NT2/D1 (cell line): Measurements from ENCODE around the gene ADA.

Source experiments
- DNase-seq: peaks from one replicate; pipeline ENCODE4 v3.0.0-alpha.2; 2011; ENCODE audit warnings: low read depth, low spot score
- H3K27me3 ChIP-seq: 2 replicates; pipeline ENCODE4 v1.6.0; 2011; ENCODE audit warnings: mild to moderate bottlenecking; ENCODE audit not compliant: insufficient read length, insufficient read depth
- H3K36me3 ChIP-seq: 2 replicates; pipeline ENCODE4 v1.6.1; 2011; ENCODE audit warnings: mild to moderate bottlenecking, low read length, mixed read lengths; ENCODE audit not compliant: insufficient read depth, insufficient read length
- H3K4me1 ChIP-seq: 2 replicates; pipeline ENCODE4 v1.5.1; 2011; ENCODE audit not compliant: insufficient read depth, insufficient read length
- H3K4me3 ChIP-seq: 2 replicates; pipeline ENCODE4 v1.5.1; 2011; ENCODE audit warnings: low read depth; ENCODE audit not compliant: insufficient read length
- H3K9ac ChIP-seq: 2 replicates; pipeline ENCODE4 v1.6.0; 2011; ENCODE audit warnings: low read depth; ENCODE audit not compliant: insufficient read length
- H3K9me3 ChIP-seq: 2 replicates; pipeline ENCODE4 v1.5.1; 2011; ENCODE audit warnings: mild to moderate bottlenecking, low read length; ENCODE audit not compliant: insufficient read depth
- SUZ12 ChIP-seq: IDR thresholded peaks from 2 replicates; pipeline ENCODE4 v1.6.1; 2011; ENCODE audit not compliant: insufficient read length, insufficient read depth; ENCODE audit errors: extremely low read depth
- YY1 ChIP-seq: IDR thresholded peaks from 2 replicates; pipeline ENCODE4 v1.6.1; 2011; ENCODE audit not compliant: insufficient read length, insufficient read depth
- ZNF274 ChIP-seq: IDR thresholded peaks from 2 replicates; pipeline ENCODE4 v1.6.1; 2011; ENCODE audit warnings: mild to moderate bottlenecking, low read depth, low read length

The ADA gene

DNA sequence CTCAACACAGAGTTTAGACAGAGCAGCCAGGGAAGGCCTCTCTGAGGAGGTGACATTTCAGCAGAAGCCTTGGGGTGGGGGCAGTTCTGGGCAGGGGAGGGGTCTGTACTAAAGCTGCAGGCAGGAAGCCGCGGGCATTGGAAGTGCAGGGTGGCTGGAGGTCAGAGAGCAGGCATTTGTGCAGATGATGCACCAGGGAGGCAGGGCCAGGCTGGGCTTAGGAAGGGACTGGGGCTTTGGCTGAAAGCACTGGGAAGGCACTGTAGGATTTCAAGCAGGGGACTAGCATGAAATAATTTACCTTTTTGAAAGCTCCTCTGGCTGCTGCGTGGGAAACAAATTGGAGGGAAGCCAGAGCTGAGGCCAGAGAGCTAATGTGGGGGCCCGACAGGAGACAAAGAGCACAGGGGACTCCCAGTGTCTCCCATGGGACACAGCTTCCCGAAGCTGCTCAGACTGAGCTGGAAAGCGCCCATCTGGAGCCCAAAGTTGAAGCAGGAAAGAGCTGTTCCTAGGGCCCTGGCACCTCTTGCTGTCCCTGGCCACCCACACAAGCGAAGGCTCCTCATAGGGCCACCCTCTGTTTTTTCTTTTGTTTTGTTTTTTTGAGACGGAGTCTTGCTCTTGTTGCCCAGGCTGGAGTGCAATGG lies 19.3 kb downstream of the ADA start:
- Histone ChIP-seq H3K36me3 (peaks cover 49% of the 10 kb centered on the region), H3K9me3 (peaks cover 4% of the 10 kb centered on the region; the same call in 1 of the 2 replicates), H3K9ac (peak overlapping the region; percentile 36), H3K4me3 (no peak overlapping the region), H3K27me3 (no peaks in the 10 kb centered on the region), H3K4me1 (peaks cover 15% of the 10 kb centered on the region)
- no peak for TF ChIP-seq YY1
- TF ChIP-seq SUZ12 = no peak
- no peak for DNase-seq

DNA sequence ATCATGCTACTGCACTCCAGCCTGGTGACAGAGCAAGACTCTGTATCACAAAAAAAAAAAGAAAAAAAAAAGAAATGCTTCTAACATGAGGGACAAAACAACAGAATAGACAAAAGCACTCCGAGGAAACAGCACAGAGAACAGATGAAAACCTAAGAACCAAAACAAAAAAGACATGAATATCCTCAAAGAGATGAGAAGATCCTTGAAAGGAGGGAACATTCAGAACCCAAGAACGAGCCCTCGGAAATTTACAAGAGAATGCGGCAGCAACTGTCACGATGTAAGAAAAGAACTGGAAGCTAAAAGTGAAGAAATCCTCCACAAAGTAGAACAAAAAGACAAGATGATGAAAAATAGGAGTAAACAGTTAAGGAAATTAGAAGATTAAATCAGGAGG lies 21.2 kb downstream of the ADA start:
- Histone ChIP-seq H3K9me3 (no peaks in the 10 kb centered on the region), H3K4me1 (peaks cover 15% of the 10 kb centered on the region), H3K4me3 (no peak overlapping the region), H3K27me3 (no peaks in the 10 kb centered on the region), H3K9ac (no peak overlapping the region), H3K36me3 (peaks cover 56% of the 10 kb centered on the region)
- peak; percentile 63 for DNase-seq
- TF ChIP-seq ZNF274 (no peak), YY1 (no peak), SUZ12 (no peak)

DNA sequence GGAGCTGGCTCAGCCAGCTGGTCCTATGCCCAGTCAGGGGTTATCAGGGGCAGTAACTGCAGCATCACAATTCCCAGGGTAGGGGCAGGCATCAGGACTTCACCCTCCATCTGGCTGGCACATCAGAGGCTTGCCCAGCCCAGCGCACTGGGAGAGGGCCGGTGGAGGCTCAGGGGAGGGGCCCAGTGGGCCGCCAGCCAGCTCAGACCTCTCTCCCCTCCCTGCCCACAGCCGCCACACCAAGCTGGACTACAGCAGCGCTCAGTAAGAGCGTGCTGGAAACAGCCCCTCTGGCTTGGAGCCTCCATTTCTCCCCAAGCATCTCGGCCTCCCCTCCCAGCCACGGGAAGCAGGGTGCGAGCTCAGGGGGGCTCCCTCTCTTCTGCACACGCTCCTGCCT lies 22.0 kb downstream of the ADA start:
- Histone ChIP-seq H3K4me1 (peaks cover 15% of the 10 kb centered on the region), H3K27me3 (no peaks in the 10 kb centered on the region), H3K4me3 (no peak overlapping the region), H3K9ac (peak overlapping the region; percentile 53), H3K36me3 (peaks cover 56% of the 10 kb centered on the region), H3K9me3 (0 out of 2 replicates have a peak, but pooled peaks cover 2% of the 10 kb centered on the region)
- no peak for DNase-seq
- TF ChIP-seq SUZ12 (no peak), ZNF274 (no peak), YY1 (no peak)

DNA sequence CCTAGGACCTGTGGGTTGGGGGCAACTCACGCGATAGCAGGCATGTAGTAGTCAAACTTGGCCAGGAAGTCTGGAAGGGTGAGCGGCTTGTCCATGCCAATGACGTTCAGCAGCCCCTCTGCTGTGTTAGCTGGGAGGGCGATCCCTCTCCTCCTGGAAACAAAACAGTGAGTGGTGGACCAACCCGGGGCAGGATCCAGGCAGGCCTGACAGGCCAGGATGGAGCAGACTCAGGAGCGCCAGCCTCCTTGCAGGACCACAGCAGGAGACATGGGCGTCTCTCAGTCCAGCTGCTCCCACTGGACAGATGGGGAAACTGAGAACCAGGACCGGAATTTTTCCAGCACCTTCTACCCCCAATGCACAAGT lies 22.5 kb downstream of the ADA start:
- Histone ChIP-seq H3K4me3 (no peak overlapping the region), H3K36me3 (peaks cover 56% of the 10 kb centered on the region), H3K4me1 (peaks cover 15% of the 10 kb centered on the region), H3K9ac (peak overlapping the region; percentile 13), H3K27me3 (no peaks in the 10 kb centered on the region), H3K9me3 (peaks cover 7% of the 10 kb centered on the region; the same call in 1 of the 2 replicates)
- TF ChIP-seq YY1 = no peak
- TF ChIP-seq SUZ12 = no peak
- no peak for TF ChIP-seq ZNF274
- no peak for DNase-seq

DNA sequence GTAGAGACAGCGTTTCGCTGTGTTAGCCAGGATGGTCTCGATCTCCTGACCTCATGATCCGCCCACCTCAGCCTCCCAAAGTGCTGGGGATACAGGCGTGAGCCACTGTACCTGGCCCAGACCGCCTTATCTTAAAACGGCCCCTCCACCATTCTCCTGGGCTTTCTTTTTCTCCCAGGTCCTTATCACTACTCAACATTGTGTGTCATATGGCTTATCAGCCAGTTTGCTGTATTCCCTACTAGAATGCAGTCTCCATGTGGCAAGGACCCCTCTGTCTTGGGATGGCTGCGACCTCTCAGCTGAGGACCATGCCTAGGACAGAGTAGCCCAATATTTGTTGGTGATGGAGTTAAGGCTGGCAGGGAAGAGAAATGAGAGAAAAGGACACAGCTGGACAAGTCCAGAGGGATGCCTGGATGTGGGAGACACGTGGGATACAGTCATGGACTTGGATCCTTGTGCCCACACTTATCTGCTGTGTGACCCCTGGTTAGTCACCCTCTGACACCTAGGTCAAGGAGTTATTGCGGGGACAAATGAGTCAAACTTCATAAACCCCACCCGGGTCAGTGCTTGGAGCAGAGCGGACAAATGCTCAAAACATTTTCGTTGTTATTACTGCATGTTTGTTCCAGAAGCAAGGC lies 24.0 kb downstream of the ADA start:
- H3K4me3 ChIP-seq = no peak overlapping the region
- DNase-seq = no peak
- H3K9me3 ChIP-seq = peaks cover 22% of the 10 kb centered on the region; the same call in 1 of the 2 replicates
- TF ChIP-seq ZNF274 (no peak), SUZ12 (no peak), YY1 (no peak)
- H3K36me3 ChIP-seq = peaks cover 60% of the 10 kb centered on the region
- H3K27me3 ChIP-seq = no peaks in the 10 kb centered on the region
- H3K4me1 ChIP-seq = peaks cover 15% of the 10 kb centered on the region
- H3K9ac ChIP-seq = no peak overlapping the region

DNA sequence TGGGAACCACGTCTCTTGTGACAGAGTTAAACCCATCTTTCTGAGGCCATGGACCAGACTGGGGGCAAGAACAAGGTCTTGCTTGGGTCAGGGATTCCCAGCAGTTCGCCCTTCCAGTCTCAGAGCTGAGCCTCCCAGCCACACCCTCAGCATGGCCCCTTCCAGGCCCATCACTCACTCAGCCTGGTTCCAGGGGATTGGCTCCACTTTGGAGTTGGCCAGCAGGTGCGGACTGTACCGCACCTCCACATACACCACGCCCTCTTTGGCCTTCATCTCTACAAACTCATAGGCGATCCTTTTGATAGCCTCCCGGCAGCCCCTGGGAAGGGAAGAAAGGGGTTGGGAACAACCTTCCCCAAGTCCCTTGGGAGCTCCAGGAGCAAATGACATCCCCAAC lies 25.2 kb downstream of the ADA start:
- peaks cover 25% of the 10 kb centered on the region; the same call in 1 of the 2 replicates for H3K9me3 ChIP-seq
- H3K4me3 ChIP-seq = no peak overlapping the region
- peaks cover 11% of the 10 kb centered on the region for H3K4me1 ChIP-seq
- TF ChIP-seq YY1 (no peak), ZNF274 (no peak), SUZ12 (no peak)
- H3K36me3 ChIP-seq = peaks cover 72% of the 10 kb centered on the region
- H3K9ac ChIP-seq = no peak overlapping the region
- no peak for DNase-seq
- peaks cover 3% of the 10 kb centered on the region for H3K27me3 ChIP-seq

DNA sequence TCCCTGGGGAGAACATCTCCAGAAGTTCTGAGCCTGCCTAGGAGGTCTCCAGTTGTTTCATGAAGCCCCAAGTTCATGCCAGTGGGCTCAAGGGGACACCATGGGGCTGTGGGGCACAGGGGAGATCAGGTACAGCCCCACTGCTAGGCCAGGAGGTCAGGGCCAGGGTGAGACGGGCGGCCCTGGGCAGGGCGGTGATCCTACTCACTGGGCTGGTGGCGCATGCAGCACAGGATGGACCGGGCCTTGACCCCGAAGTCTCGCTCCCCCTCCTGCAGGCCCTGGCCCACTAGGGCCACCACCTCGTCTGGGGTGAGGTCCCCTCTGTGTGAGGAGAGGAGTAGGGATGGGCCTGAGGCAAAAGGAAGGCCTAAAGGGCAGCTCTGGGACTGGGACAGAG lies 26.1 kb downstream of the ADA start:
- Histone ChIP-seq H3K36me3 (peaks cover 81% of the 10 kb centered on the region), H3K9ac (no peak overlapping the region), H3K4me1 (peaks cover 11% of the 10 kb centered on the region), H3K27me3 (peaks cover 9% of the 10 kb centered on the region), H3K9me3 (peaks cover 25% of the 10 kb centered on the region; the same call in 1 of the 2 replicates), H3K4me3 (no peak overlapping the region)
- no peak for DNase-seq
- TF ChIP-seq SUZ12 (no peak), ZNF274 (no peak), YY1 (no peak)
